NCI-H1105 (cell line): ENCODE results near the gene TMED4.
A peak's percentile ranks its signal among the peaks of the same experiment; 100 is the strongest.
"Not testable (repeated sequence)": the region's sequence is repeated elsewhere in the genome, so short reads cannot be mapped to it uniquely, and the experiment has no call there.

Experiments
- DNase-seq: peaks from one replicate; lab custom pipeline; 2025; lab: John Stamatoyannopoulos, UW

The TMED4 gene

DNA sequence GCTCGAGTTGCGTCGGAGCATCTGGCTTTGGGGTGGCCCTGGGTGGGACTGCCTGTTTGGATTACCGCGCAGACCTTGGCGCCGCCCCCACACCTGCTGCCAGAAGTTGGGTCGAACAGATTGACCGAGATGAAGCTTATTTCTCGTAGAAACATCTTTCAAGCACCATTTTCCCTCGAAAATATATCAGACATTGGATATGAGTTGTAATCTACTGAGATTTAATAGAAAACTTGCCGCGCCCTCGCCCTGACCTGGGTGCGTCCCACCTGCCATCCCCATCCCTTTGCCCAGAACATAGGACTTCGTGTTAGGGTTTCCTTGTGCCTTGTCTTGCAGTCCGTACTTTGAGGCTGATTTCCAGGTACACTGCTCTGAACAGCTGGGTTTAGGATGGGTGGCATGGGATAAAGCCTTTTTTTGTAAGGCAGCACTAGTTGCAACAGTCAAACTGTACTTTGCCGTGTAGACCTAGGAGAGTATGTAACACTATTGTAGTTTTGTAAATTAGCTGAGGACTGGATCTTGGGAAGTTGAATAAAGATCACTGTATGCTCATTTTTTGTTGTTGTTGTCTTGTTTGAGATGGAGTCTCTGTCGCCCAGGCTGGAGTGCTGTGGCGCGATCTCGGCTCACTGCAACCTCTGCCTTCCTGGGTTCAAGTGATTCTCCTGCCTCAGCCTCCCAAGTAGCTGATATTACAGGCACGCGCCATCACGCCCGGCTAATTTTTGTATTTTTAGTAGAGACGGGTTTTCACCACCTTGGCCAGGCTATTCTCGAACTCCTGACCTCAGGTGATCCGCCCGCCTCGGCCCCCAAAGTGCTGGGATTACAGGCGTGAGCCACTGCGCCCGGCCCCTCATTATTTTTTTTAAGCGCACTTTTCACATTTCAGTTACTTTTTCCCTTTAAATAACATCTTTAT lies 25.4 kb upstream of the TMED4 start:
- no peak for DNase-seq

GRCh38 chr7:44606341-44607140 lies 24.5 kb upstream of the TMED4 start, which contains the start of gene OGDH:
Gene OGDH, plus strand, starts transcription at chr7:44606627. Its CDS starts 17,717 bp downstream, at chr7:44624344.
- peak; percentile 96 for DNase-seq

DNA sequence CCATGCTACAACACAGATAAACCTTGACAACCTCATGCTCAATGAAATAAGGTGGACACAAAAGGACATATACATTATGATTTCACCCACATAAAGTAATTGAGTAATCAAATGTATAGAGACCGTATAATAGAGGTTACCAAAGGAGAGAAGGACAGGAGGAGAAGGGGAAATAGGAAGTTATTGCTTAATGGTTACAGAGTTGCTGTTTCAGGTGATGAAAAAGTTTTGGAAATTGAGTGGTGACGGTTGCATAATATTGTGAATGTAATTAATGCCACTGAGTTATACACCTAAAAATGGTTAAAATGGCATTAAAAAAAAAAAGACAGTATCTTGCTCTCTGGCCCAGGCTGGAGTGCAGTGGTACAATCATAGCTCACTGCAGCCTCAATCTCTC lies 22.9 kb upstream of the TMED4 start:
- no peak for DNase-seq

- DNase-seq = no peak
Observed at GRCh38 chr7:44603193-44603592, 21.2 kb upstream of the TMED4 start.

- no peak for DNase-seq
Observed at GRCh38 chr7:44602576-44602910, 20.5 kb upstream of the TMED4 start.

DNA sequence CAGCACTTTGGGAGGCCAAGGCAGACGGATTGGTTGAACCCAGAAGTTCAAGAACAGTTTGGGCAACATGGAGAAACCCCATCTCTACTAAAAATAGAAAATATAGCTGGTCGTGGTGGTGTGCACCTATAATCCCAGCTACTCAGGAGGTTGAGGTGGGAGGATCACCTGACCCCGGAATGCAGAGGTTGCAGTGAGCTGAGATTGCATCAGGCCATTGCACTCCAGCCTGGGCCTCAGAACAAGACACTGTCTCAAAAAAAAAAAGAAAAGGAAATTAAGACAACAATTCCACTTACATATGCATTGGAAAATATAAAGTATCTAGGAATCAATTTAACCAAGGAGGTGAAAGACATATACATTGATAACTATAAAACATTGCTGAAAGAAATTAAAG lies 17.2 kb upstream of the TMED4 start:
- DNase-seq = no peak

DNA sequence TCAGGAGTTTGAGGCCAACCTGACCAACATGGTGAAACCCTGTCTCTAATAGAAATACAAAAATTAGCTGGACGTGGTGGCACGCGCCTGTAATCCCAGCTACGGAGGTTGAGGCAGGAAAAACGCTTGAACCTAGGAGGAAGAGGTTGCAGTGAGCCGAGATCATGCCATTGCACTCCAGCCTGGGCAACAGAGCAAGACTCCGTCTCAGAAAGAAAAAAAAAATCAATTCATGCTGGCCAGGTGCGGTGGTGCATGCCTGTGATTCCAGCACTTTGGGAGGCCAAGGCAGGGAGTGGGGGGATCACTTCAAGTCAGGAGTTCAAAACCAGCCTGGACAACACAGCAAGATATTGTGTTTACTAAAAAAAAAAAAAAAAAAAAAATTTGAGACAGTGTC lies 15.2 kb upstream of the TMED4 start:
- DNase-seq = not testable (repeated sequence)

- DNase-seq = no peak
Observed at GRCh38 chr7:44595934-44596635, 14.1 kb upstream of the TMED4 start.

DNA sequence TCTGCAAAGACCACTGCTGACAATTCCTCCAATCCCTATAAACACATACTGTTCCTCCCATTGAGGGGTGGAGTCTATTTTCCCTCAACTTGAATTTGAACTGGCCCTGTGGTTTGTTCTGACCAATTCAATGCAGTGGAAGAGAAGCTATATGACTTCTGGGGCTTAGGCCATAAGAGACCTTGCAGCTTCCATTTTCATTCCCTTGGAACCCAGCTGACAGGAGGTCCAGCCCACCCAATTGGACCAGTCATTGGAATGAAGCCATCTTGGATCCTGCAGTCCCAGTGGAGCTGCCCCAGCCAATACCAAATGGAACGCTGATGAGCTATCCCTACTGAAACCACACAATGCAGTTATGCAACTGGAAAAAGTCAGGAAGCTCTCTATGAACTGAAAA lies 8.9 kb upstream of the TMED4 start:
- DNase-seq = no peak

- peak; percentile 26 for DNase-seq
Observed at GRCh38 chr7:44587843-44588711, 6.0 kb upstream of the TMED4 start.

DNA sequence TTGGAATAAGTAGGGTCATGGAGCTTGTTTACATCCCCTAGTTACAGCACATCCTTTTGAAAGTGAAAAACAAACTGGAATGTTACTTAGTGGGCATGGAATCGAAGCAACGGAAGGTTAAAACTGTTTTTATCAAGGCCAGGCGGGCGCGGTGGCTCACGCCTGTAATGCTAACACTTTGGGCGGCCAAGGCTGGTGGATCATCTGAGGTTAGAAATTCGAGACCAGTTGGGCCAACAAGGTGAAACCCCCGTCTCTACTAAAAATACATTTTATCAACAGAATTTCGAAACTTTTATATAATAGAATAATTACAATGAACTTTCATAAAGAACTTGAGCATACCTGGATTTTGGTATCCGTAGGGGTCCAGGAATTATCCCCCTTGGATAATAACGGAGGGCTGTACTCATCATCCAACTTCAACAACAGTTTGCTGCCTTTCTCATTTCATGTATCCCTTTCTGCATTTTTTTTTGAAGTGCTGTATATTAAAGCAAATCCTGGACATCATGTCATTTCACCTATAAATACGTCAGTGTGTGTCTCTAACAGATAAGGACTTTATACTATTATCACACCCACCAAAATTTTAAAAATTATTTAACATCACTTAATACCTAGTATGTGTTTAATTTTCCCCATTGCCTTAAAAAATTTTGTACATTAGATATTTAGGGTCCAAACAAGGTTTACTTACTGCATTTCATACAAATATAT lies 1.3 kb upstream of the TMED4 start:
- no peak for DNase-seq

- DNase-seq = no peak
Observed at GRCh38 chr7:44580945-44581878, 819 bp downstream of the TMED4 start.

DNA sequence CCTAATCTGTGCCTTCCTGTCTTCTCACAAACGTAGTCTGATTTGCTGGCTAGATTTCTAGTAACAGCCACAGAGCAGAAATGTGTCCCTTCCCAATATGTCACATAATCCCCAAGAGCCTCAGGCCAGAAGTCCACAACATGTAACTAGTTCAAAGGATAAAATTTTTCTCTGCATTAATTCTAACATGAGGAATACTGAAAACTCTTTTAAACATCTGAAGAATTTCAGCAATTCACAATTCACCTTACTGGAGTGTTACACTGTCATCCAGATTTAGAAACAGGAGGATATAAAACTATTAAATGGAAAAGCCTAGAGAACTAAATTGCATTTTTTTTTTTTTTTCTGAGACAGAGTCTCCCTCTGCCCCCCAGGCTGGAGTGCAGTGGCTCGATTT lies 5.8 kb downstream of the TMED4 start:
- DNase-seq = no peak

- DNase-seq = no peak
Observed at GRCh38 chr7:44575054-44575453, 7.0 kb downstream of the TMED4 start.

DNA sequence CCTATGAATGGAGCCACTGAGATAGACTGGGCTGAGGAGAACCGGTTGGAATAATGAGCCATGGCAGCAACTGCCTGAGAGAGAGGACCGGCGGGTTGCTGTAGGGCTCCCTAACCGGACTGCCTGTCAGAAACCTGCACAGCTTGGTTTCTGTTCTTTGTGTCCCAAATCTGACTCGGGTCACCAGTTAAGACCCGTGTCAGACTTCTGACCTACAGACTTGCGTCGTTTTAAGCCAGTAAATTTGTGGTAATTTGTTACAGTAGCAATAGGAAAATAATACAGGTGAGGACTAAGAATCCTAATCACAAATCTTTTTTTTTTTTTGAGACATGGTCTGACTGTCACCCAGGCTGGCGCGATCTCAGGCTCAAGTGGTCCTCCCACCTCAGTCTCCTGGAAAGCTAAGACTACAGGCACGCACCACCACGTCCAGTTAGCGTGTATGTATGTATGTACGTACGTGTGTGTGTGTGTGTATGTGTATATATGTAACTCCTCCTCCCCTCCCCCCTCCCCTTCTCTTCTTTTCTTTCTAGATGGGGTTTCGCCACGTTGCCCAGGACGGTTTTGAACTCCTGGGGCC lies 7.7 kb downstream of the TMED4 start:
- DNase-seq = peak; percentile 40

GRCh38 chr7:44573464-44574286 lies 8.4 kb downstream of the TMED4 start, which contains the start of gene DDX56:
Gene DDX56, minus strand, starts transcription at chr7:44573908. Its CDS starts 13 bp downstream, at chr7:44573895.
- DNase-seq = peak; percentile 96

DNA sequence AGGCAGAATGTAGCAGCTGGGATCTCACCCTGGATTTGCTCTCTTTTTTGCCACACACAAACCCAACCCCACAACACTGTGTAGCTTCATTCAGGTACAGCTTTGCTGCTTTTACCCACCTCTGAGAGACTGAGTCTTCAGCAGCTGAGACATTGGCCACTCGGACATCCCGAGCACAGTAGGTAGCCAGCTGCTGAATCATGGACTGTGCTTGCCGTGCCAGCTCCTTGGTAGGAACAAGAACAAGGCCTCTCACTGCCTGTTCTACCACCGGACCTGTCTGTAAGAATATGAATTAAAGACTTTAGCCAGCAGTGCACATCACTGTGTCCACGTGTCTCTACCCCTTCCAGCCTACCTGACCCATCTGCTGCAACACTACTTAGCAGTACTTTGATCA lies 9.3 kb downstream of the TMED4 start:
- no peak for DNase-seq

- DNase-seq = no peak
Observed at GRCh38 chr7:44569959-44570358, 12.1 kb downstream of the TMED4 start.
